ENCODE measurements around the gene ABHD12. TPM values are rescaled to one million over a fixed set of nuclear protein-coding genes. Genes with fewer than 3 reads are reported as not detected.

The ABHD12 gene
- total and polyA plus RNA-seq, 2 experiments from 2014 or later = 69.5 to 187 TPM

DNA sequence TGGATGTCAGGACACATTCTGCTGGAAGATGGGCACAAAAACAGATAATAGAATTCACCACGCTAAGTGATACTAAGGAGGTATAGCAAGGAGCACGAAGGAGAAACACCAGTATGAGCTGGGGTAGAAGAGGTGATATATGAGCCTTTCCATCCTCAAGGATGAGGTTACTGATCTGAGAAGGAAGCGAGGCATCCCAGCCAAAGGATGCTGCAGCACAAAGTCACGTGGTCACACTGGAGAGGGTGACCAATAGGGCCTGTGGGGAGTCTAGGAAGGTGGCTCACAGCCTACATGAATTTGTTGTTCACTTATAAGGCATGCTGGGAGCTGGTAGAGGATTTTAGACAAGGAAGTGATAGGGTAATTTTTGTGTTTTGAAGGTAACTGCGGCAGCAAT, 18.3 kb upstream of the ABHD12 start:
- Histone ChIP-seq H3K4me2 (peak overlapping the region; percentile 83), H3K4me1 (ENCODE audit: insufficient read depth) (peaks cover 7% of the 10 kb centered on the region), H2AFZ (no peak overlapping the region), H4K20me1 (ENCODE audit: insufficient read depth, poor library complexity, severe bottlenecking) (no peaks in the 10 kb centered on the region), H3K4me3 (no peak overlapping the region), H3K27ac (no peak overlapping the region), H3K9me2 (replicated peaks; ENCODE audit: insufficient read depth) (no peaks in the 10 kb centered on the region), H3K9me3 (ENCODE audit: low read depth) (no peaks in the 10 kb centered on the region), H3K36me3 (replicated peaks; ENCODE audit: insufficient read depth, low read depth) (no peaks in the 10 kb centered on the region), H3K27me3 (no peaks in the 10 kb centered on the region), H3K79me2 (peaks cover 12% of the 10 kb centered on the region)
- WGBS (ENCODE audit: low lambda C conversion rate, missing lambda C conversion rate) = 91% methylated on average over 5 of the region's 5 CpGs
- TF ChIP-seq EZH2 (IDR thresholded peaks at IDR 0.05; ENCODE audit: borderline replicate concordance) = no peak
- TF ChIP-seq EZH2phosphoT487 (IDR thresholded peaks at IDR 0.05; ENCODE audit: low read depth, severe bottlenecking, unreplicated experiment) = no peak
- no peak for TF ChIP-seq CTCF (IDR thresholded peaks at IDR 0.05; ENCODE audit: poor library complexity)
- DNase-seq (ENCODE audit: low spot score) = no peak

- H3K27ac ChIP-seq = peak overlapping the region; percentile 53
- peaks cover 12% of the 10 kb centered on the region for H3K79me2 ChIP-seq
- no peaks in the 10 kb centered on the region for H3K9me2 ChIP-seq (replicated peaks; ENCODE audit: insufficient read depth)
- no peaks in the 10 kb centered on the region for H3K27me3 ChIP-seq
- 7% methylated on average over 4 of the region's 4 CpGs for WGBS (ENCODE audit: low lambda C conversion rate, missing lambda C conversion rate)
- H3K4me1 ChIP-seq (ENCODE audit: insufficient read depth) = peaks cover 7% of the 10 kb centered on the region
- H3K36me3 ChIP-seq (replicated peaks; ENCODE audit: insufficient read depth, low read depth) = no peaks in the 10 kb centered on the region
- no peaks in the 10 kb centered on the region for H3K9me3 ChIP-seq (ENCODE audit: low read depth)
- H4K20me1 ChIP-seq (ENCODE audit: insufficient read depth, poor library complexity, severe bottlenecking) = no peaks in the 10 kb centered on the region
- TF ChIP-seq EZH2phosphoT487 (IDR thresholded peaks at IDR 0.05; ENCODE audit: low read depth, severe bottlenecking, unreplicated experiment) (no peak), CTCF (IDR thresholded peaks at IDR 0.05; ENCODE audit: poor library complexity) (no peak), EZH2 (IDR thresholded peaks at IDR 0.05; ENCODE audit: borderline replicate concordance) (no peak)
- H3K4me2 ChIP-seq = peak overlapping the region; percentile 83
- peak overlapping the region; percentile 49 for H3K4me3 ChIP-seq
- H2AFZ ChIP-seq = peak overlapping the region; percentile 86
- no peak for DNase-seq (ENCODE audit: low spot score)
These were observed 17.5 kb upstream of the ABHD12 start for GRCh38 chr20:25408170-25408547.

- H3K9me2 ChIP-seq (replicated peaks; ENCODE audit: insufficient read depth) = no peaks in the 10 kb centered on the region
- peak within 1 kb of the TSS; percentile 53 for H3K27ac ChIP-seq
- WGBS (ENCODE audit: low lambda C conversion rate, missing lambda C conversion rate) = 4% methylated on average over 55 of the region's 56 CpGs
- DNase-seq (ENCODE audit: low spot score) = peak; percentile 92
- no peak for TF ChIP-seq CTCF (IDR thresholded peaks at IDR 0.05; ENCODE audit: poor library complexity)
- TF ChIP-seq EZH2phosphoT487 (IDR thresholded peaks at IDR 0.05; ENCODE audit: low read depth, severe bottlenecking, unreplicated experiment) = no peak
- no peak for TF ChIP-seq EZH2 (IDR thresholded peaks at IDR 0.05; ENCODE audit: borderline replicate concordance)
- no peaks in the 10 kb centered on the region for H3K36me3 ChIP-seq (replicated peaks; ENCODE audit: insufficient read depth, low read depth)
- H3K79me2 ChIP-seq = peaks cover 12% of the 10 kb centered on the region
- peak within 1 kb of the TSS; percentile 49 for H3K4me3 ChIP-seq
- H4K20me1 ChIP-seq (ENCODE audit: insufficient read depth, poor library complexity, severe bottlenecking) = no peaks in the 10 kb centered on the region
- peak within 1 kb of the TSS; percentile 83 for H3K4me2 ChIP-seq
- no peaks in the 10 kb centered on the region for H3K27me3 ChIP-seq
- peak within 1 kb of the TSS; percentile 86 for H2AFZ ChIP-seq
- H3K4me1 ChIP-seq (ENCODE audit: insufficient read depth) = peaks cover 7% of the 10 kb centered on the region
- H3K9me3 ChIP-seq (ENCODE audit: low read depth) = no peaks in the 10 kb centered on the region
These were observed 16.9 kb upstream of the ABHD12 start, which contains the start of gene GINS1 for GRCh38 chr20:25407311-25408169. Gene GINS1 (plus strand): TSS chr20:25407673. CDS start chr20:25407821, 148 bp downstream.
